NCI-H2081 treated with DMSO at 0.1 percent for 48 hours (cell line): Measurements from ENCODE around the gene SRP19.
"Not testable (repeated sequence)": the region's sequence is repeated elsewhere in the genome, so short reads cannot be mapped to it uniquely, and the experiment has no call there.

Source experiments
- DNase-seq: peaks from one replicate; lab custom pipeline; 2025; lab: John Stamatoyannopoulos, UW

Gene SRP19

DNA sequence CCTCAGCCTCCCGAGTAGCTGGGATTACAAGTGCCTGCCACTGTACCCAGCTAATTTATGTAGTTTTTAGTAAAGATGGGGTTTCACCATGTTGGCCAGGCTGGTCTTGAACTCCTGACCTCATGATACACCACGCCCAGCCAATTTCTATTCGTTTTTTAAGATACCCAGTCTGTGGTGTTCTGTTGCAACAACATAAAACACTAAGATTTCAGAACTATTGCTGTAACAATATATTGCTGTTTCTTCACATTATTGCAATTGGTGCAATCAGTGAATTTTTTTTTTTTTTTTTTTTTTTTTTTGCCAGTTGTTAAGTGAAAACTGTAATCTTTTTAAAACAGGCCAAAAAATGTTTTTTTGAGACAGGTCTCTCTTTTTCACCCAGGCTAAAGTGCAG lies 9.9 kb downstream of the SRP19 start:
- no peak for DNase-seq

DNA sequence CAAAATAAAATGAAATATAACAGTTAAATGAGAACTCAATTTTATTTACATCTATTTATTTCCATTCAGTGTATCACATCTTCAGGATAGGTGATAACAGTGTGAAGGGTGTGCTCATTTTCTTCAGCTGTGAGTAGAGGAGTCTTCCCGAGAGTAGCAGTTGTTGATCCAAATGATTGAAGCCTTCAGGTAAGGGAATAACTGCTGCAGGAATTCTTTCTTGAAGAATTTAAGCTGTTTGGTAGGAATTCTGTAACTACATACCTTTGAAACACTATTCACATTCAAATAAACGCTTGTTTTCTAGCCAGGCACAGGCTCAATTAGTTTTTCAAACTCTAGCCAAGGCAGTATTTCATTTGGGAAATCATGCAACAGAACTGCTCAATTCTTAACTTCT lies 15.3 kb downstream of the SRP19 start:
- no peak for DNase-seq

DNA sequence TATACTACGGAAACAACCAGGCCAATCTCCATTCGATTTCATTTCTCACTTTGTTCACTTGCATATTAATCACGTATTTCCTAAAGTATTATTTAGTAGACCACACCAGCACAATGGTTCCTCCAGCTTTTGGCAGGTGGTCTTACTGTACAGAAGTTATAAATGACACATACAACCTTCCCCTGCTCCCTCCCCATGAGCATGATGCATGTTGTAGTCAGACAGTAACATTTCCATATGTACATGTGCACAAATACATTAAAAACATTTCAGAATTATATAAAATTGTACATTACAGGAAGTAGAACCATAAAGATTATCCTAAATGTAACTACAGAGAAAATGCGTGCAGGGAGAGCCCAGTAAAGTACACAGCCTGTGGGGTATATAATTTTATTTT lies 17.0 kb downstream of the SRP19 start:
- DNase-seq = no peak

DNA sequence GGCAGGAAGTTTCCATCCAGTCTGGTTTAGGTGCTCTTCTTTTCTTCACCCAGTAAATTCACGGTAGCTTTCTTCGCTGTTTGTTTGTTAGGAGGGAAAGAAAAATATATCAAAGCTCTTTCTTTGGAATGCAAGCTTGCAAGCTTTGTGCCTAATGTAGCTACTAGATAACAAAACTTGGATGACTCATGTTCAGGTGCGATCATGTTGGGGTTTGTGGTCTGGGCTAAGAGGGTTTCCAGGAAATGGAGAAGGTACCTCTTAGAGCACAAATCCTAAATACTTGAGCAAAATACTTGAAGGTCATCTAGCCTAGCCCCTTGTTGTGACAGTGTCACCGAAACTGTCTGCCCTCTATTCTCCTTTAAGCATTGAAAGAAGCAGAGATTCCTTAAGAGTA lies 17.7 kb downstream of the SRP19 start:
- no peak for DNase-seq

DNA sequence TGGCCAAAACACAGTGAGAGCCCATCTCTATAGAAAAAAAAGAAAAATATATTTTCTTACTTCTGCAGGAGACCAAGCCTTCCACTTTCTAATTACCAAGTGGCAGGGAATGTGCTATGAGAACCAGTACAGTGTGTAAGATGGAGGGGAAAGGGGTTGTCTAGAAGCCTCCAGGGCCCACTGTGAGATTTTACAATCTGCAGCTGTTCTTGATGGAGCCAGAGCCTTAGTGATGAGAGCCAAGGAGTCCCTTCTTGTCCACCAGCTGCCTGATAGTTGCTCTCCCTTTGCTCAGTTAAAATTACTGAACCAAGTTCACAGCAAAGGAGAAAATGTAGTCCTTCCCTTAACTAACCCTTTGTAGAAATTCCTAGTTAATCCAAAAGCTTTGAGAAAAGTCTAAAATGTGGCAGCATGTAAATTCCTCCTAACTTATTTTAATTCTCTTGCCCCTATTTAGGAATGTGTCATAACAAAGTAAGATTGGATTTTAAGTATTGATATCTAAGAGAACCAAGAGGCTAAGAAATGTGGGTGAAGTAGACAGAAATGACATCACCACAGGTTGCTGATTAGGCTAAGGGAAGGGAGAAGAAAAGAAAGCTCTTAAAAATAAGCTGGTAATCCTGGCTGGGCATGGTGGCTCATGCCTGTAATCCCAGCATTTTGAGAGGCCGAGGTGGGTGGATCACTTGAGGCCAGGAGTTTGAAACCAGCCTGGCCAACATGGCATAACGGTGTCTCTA lies 19.3 kb downstream of the SRP19 start:
- DNase-seq = no peak

DNA sequence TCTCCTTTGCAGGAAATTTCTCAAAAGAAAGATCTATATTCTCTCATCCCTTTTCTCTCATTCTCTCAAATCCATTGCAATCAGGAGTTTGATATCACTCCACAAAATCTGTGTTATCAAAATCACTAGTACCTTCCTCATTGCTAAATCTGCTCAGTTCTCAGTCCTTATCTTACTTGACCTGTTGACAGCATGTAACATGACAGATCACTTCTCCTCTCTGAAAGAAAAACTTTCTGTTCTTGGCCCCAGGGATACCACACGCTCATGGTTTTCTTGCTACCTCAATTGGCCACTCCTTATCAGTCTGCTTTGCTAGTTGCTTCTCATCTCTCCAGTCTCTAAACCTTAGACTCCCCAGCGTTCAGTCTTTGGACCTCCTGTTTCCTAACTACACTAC lies 22.1 kb downstream of the SRP19 start:
- DNase-seq = no peak

DNA sequence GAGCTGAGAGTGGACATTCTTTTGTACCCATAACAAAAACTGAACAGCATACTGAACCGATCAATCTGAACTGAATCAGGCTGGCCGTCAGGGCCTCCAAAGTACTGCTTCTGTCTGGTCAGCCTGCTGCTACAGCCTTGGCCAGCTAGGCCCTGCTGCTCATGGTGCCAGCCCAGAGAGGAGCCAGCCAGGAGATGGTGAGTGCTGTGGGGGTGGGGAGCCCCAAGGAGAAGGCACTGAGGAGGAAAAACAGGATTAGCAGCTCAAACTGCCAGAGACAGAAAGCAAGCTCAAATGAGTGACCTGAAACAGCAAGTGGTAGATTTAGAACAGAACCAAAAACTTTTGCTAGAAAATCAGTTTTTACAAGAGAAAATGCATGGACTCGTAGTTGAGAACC lies 23.9 kb downstream of the SRP19 start:
- no peak for DNase-seq

DNA sequence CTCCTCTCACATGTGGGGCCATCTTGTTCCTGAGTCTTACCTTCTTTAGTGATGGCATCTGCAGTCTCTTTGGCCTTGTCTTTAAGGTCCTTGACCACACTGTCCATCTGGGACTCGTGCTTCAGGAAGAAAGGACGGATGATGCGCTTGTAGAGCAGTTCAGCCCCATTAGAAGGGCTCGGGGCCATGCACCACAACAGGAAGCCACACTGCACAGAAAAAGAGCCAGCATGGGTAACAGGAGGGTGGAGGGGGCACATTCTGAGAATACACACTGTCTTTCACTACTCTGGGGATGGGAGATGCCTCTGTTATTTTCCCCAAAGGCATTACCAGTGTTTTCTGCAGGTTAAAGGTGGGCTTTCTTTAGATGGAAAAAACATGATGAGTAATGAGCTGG lies 25.9 kb downstream of the SRP19 start:
- no peak for DNase-seq

DNA sequence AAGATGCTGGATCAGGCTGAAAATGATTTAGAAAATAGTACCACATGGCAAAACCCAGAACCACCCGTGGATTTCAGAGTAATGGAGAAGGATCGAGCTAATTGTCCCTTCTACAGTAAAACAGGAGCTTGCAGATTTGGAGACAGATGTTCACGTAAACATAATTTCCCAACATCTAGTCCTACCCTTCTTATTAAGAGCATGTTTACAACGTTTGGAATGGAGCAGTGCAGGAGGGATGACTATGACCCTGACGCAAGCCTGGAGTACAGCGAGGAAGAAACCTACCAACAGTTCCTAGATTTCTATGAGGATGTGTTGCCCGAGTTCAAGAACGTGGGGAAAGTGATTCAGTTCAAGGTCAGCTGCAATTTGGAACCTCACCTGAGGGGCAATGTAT lies 31.0 kb downstream of the SRP19 start:
- not testable (repeated sequence) for DNase-seq

DNA sequence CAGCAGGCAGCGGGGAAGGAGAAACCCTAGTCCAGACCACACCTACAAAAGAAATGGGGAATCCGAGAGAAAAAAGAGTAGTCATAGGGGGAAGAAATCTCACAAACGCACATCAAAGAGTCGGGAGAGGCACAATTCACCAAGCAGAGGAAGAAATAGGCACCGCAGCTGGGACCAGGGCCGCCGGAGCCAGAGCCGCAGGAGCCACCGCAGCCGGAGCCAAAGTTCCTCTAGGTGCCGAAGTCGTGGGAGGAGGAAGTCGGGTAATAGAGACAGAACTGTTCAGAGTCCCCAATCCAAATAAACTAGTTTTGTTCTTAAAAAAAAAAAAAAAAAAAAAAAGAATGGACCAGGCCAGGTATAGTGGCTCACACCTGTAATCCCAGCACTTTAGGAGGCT lies 31.7 kb downstream of the SRP19 start:
- no peak for DNase-seq

DNA sequence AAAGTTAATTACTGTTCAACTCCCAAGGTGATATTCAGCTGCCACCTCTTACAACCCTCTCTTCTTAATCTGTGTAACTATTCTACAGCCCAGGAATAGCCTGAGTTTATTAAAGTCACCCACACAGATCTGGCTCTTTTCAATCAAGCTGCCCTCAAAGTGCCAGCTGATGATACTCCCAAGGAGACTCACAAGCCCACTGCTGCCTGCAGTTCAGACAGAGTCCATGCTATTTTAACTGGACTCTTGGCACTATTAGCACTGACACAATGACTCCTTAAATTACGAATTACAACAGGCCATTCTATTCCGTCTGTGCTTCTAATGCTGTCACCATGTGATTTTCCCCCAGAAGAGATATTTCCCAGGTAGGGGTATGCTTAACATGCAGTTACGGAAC lies 34.6 kb downstream of the SRP19 start:
- DNase-seq = no peak

DNA sequence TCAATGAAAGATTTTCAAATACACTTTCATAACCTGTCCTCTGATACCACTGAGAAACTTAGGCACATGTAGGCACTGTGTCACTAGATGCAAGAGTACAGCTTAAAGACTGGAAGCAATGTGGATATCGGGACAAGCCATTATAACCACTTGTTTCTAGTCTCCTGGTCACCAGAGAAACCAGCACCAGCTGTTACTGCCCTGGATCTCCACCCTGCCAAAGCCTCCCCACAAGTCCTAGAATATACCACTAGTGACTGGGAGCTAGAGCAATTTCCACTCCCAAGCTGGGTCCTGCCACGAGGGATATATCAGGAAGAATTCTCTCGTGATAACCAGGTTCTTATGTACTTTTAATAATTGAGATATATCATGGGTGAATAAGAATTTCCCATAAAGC lies 41.5 kb downstream of the SRP19 start:
- no peak for DNase-seq

DNA sequence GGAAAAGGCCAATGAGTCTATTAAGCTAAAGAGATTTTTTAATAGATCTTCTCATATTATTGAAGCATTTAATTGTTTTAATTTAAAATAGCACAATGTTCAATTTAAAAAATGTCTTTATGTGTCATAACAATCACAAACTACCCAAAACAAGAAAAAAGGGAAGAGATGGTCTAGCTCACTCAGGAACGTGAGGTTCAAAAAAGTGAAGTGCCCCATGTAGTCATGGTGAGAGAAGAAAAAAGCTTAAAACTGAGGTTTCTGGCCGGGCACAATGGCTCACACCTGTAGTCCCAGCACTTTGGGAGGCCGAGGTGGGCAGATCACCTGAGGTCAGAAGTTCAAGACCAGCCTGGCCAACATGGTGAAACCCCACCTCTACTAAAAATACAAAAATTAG lies 43.9 kb downstream of the SRP19 start:
- DNase-seq = not testable (repeated sequence)

DNA sequence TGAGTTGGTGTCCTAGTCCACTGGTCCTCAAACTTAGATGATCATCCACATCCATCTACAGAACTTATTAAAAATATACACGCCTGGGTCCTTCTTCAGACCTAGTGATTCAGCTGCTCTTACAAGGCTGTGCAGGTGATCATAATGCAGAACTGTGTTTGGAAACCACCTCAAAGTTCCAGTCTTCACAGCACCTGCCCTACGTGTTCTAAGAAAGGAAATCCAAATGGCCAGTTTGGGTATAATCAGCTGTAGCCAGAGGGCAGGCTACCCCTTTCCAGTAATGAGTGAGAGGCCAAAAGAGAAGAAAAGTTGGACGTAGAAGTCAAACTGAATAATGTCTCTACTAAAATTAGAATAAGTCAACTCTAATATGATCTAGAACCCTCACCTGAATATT lies 45.5 kb downstream of the SRP19 start:
- no peak for DNase-seq

DNA sequence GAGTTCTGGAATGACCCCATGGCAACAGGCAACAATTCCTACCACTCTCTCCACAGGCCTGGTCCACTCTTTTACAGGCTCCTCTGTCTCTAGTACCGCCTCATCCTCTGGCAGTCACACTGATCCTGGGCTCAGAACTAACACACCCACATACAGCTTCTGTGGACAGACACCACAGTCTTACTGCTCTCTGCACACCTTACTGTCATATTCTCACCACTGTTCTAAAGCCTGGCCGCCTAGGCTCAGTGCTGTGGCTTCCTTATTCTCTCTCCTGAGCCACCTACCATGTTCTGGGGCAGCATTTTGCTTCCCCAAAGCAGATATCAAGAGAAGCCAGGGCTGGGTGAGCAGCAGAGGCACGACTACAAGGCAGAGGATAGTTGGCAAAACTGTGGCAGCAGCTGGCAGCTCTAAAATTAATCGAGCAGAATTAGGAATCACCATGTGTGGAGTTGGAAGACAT lies 46.1 kb downstream of the SRP19 start:
- no peak for DNase-seq

DNA sequence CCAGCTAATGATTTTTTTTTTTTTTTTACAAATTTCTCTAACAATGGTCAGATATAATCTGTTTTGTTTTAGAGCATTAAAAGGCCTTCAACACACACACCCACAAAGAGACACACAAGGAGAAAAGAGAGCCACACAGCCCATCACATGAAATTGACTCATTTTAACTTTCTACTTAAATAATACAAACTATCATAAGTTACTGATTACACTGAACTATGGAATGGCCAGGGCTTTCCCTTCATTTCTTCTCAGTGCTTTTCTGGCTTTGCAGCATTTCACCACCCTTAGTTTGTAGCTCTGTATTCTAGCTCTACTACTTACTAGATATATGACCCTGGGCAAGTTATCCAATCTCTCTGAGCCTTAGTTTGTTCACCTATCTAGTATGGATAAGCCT lies 47.8 kb downstream of the SRP19 start:
- DNase-seq = no peak

DNA sequence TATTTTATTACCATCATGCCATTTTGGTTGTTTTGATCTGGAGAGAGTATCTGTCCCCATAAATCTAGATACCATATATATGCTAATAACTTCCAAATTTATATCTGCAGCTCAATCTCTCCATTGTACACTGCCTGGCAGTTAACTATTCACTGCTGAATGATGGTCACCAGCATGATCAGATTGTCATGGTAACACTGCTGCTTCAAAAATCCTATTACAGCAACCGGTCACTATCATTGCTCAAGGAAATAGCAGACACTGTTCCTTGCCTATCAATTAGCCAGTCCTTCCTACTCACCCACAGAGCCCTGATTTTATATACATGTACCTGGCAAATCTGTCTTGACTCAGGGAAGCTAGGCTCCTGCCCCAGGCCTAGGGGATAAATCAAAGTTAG lies 49.4 kb downstream of the SRP19 start:
- no peak for DNase-seq

DNA sequence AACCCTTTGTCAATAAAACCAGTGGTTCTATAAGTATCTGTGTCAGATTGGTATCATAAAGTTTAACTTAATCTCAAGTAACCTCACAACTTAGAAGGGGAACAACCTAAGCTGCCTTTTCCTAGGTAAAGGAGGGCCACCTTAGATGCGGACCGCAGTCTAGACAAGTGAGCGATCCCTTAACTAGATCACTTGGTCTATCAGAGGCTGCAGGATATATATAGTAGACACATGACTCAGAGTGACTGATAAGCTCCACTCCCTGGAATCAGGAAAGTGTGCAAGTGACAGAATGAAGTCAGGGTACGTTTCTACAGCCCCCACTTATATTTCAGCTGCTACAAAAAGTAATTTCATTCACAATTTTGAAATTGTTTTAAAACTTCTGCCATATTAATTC lies 53.5 kb downstream of the SRP19 start:
- DNase-seq = no peak

DNA sequence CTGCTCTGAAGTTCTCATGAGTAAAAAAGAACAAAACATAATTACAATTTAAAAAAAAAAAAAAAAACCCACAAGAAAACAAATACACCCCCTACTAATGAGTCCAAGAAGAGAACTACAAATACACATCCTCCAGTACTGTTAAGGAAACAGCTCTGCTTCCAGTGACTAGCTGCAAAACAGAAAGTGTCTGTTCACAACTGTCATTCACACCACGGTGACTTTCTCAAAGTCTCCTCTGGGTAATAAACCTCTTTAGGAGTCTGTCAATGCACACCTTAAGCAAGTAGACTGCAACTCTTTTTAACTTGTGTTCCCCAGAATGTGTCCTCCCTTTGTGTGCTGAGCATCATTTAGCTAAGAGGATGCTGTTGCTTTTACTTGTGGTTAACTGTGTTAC lies 54.7 kb downstream of the SRP19 start:
- DNase-seq = no peak

DNA sequence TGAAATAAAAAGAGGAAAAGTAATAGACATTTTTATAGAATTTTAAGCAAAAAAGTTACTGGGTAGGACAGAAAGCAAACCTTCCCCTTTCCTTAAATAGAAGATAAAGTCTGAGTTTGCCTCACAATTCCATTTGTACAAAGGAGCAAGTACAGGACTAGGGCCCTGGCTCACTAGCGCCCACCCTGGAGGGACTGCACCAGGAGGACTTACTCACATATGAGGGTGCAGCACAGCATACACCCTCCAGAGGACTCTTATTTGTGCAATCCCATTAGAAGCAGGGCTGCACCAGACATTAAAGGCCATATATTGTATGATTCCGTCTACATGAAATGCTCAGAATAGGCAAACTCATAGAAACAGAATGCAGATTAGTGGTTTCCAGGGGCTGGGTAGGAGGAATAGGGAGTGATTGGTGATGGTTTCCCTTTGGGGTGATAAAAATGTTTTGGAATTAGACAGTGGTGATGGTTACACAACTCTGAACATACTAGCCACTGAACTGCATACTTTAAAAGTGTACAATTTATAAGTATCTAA lies 56.4 kb downstream of the SRP19 start:
- no peak for DNase-seq

DNA sequence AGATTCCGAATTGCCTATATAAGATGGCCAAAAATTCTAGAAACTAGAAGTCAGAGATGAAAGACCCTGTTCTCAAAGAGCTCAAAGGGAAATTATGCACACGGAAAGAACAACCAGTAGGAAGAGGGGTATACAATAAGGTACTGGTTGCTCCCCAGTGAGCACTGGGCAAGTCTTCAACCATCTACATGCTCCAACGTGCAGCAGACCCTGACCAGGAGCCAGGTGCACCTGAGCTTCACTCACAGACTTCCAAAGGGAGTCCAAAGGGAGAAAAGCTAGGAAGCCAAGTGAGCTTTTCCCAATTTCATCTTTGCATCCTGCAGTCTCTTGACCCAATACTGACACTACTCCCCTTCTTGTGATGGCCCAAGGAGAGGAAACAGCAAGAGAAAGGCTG lies 57.0 kb downstream of the SRP19 start:
- DNase-seq = no peak

DNA sequence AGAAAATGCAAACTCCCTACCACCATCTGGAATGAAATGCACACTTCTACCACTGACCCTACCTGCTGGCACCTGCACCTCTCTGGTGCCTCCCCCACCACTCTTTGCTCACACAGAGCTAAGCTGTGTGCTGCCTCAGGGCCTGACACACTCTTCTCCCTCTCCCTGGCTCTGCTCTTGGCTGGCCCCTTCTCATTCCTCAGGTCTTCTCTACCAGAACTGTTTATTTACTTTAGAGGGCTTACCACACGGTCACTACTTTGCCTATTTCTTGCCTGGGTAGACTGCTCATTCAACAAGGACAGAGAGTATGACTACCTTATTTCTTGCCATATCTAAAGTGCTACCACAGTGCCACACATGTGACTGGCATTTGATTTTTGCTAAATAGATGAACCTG lies 57.6 kb downstream of the SRP19 start:
- DNase-seq = no peak
